ENCODE data around the gene MSI1. TPM values are rescaled to one million over a fixed set of nuclear protein-coding genes. Genes with fewer than 3 reads are reported as not detected.

MSI1 gene
- total RNA-seq, 1 donor from 2014 or later = 1.0 TPM

DNA sequence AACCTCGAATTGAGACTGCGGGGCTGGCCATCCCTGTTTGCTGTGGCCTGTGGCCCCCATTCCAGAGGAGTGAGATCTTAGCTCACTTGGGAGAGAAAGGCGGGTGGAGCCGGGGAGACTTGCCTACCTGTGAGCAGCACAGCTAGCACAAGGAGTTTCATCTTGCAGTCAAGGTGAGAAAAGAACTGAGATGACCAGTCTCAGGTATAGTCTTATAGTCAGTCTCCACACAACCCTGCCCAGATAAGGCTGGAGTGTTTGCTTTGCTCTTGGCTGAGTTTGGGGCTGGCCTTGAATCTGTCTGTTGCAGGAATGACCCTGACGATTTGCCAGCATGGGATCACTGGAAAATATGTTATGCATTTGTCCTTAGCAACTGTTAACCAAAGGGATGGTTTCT is 41.4 kb downstream of the MSI1 start, which contains the start of gene PLA2G1B:
Gene PLA2G1B (minus strand): TSS at position 187 of the 400 bp plus-strand sequence. CDS start 26 bp downstream, at position 161.
- Histone ChIP-seq H3K4me1 (ENCODE audit: control insufficient read depth in 3 of 3, insufficient read depth in 3 of 3, low read length in 3 of 3) (peaks cover 0 to 4% (median 2%) of the 10 kb centered on the region in 3 donors), H3K4me3 (ENCODE audit: low read length in 3 of 3) (no peak within 1 kb of the TSS), H3K27ac (ENCODE audit: low read depth, low read length) (no peak within 1 kb of the TSS), H3K9me3 (ENCODE audit: control insufficient read depth in 3 of 3, low read length in 3 of 3) (no peaks in the 10 kb centered on the region), H3K9ac (ENCODE audit: low read depth in 1 of 3, low read length in 3 of 3) (no peak within 1 kb of the TSS), H3K36me3 (ENCODE audit: control insufficient read depth in 3 of 3, insufficient read depth in 3 of 3, low read length in 3 of 3) (no peaks in the 10 kb centered on the region), H3K27me3 (ENCODE audit: control insufficient read depth in 3 of 3, insufficient read depth in 3 of 3, low read length in 3 of 3) (peaks cover 3 to 4% (median 3%) of the 10 kb centered on the region in 3 donors)

DNA sequence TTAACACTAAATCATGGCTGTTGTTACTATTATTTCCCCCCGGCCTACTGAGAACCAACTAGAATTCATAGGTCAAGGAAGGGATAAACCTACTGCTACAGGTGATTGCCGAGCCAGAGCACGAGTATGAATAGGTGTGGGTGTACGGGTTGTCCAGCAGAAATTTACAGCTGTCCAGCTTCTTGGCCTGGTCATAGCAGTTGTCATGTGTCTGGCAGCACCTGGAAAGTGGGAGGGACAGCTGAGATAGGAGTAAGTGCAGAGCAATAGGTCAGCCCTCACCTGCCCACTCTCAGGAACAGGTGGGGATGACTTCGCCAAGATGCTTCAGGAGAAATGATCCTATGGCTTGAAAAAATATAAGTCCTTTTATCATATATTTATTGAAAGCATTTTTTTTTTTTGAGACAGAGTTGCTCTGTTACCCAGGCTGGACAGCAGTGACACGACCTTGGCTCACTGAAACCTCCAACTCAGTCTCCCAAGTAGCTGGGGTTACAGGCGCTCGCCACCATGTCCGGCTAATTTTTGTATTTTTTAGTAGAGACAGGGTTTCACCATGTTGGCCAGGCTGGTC is 44.0 kb downstream of the MSI1 start:
- Histone ChIP-seq H3K27ac (ENCODE audit: low read depth, low read length) (no peak overlapping the region), H3K9me3 (ENCODE audit: control insufficient read depth in 3 of 3, low read length in 3 of 3) (no peaks in the 10 kb centered on the region), H3K4me1 (ENCODE audit: control insufficient read depth in 3 of 3, insufficient read depth in 3 of 3, low read length in 3 of 3) (peaks cover 0 to 4% (median 2%) of the 10 kb centered on the region in 3 donors), H3K9ac (ENCODE audit: low read depth in 1 of 3, low read length in 3 of 3) (peak overlapping the region in 1 of 3 donors; percentile 10), H3K4me3 (ENCODE audit: low read length in 3 of 3) (no peak overlapping the region), H3K36me3 (ENCODE audit: control insufficient read depth in 3 of 3, insufficient read depth in 3 of 3, low read length in 3 of 3) (no peaks in the 10 kb centered on the region), H3K27me3 (ENCODE audit: control insufficient read depth in 3 of 3, insufficient read depth in 3 of 3, low read length in 3 of 3) (no peaks in the 10 kb centered on the region)

DNA sequence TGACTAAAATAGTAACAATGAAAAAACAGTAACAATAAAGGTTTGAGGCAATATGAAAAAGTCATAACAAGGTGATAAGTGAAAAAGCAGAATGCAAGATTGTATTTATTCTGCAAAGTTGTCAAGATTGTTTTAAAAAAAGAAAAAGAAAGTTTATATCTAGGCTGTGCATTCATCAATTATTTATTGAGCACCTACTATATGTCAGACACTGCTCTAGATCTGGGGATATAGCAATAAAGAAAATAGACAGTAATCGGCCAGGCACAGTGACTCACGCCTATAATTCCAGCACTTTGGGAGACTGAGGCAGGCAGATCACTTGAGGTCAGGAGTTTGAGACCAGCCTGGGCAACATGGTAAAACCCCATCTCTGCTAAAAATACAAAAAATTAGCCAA is 45.2 kb downstream of the MSI1 start:
- no peak overlapping the region for H3K9ac ChIP-seq (ENCODE audit: low read depth in 1 of 3, low read length in 3 of 3)
- peaks cover 0 to 4% (median 2%) of the 10 kb centered on the region in 3 donors for H3K4me1 ChIP-seq (ENCODE audit: control insufficient read depth in 3 of 3, insufficient read depth in 3 of 3, low read length in 3 of 3)
- H3K9me3 ChIP-seq (ENCODE audit: control insufficient read depth in 3 of 3, low read length in 3 of 3) = no peaks in the 10 kb centered on the region
- no peaks in the 10 kb centered on the region for H3K27me3 ChIP-seq (ENCODE audit: control insufficient read depth in 3 of 3, insufficient read depth in 3 of 3, low read length in 3 of 3)
- H3K27ac ChIP-seq (ENCODE audit: low read depth, low read length) = no peak overlapping the region
- no peaks in the 10 kb centered on the region for H3K36me3 ChIP-seq (ENCODE audit: control insufficient read depth in 3 of 3, insufficient read depth in 3 of 3, low read length in 3 of 3)
- H3K4me3 ChIP-seq (ENCODE audit: low read length in 3 of 3) = no peak overlapping the region

DNA sequence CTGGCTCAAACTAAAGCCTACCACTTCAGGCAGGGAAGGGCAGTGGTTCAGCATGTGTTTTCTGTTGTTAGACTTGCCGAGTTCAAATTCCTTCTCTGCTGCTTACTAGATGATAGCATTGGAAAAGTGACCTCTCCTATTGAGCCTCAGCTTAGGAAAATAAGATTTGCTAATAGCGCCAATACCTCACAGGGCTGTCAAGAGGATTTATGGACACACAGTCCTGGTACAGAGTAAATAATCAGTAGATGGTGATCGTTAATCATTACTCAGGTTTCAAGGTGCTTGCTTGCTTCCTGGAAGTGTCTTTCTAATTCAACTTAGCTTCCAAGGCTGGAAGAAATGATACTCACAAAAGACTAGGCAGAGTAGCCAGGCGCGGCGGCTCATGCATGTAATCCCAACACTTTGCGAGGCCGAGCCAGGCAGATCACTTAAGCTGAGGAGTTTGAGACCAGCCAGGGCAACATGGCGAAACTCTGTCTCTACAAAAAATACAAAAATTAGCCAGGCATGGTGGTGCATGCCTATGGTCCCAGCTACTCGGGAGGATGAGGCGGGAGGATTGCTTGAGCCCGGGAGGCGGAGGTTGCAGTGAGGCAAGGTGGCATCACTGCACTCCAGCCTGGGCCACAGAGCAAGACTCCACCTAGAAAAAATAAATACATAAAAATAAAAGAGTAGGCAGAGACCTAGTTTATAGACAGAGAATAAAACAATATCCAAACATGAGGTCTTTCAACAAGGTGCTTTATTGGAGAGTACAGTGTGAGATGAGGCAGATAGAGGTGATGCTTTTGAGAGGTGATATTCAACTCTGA is 47.4 kb downstream of the MSI1 start:
- Histone ChIP-seq H3K4me1 (ENCODE audit: control insufficient read depth in 3 of 3, insufficient read depth in 3 of 3, low read length in 3 of 3) (peaks cover 6 to 11% (median 9%) of the 10 kb centered on the region in 3 donors), H3K36me3 (ENCODE audit: control insufficient read depth in 3 of 3, insufficient read depth in 3 of 3, low read length in 3 of 3) (no peaks in the 10 kb centered on the region), H3K9me3 (ENCODE audit: control insufficient read depth in 3 of 3, low read length in 3 of 3) (no peaks in the 10 kb centered on the region), H3K4me3 (ENCODE audit: low read length in 3 of 3) (no peak overlapping the region), H3K27me3 (ENCODE audit: control insufficient read depth in 3 of 3, insufficient read depth in 3 of 3, low read length in 3 of 3) (no peaks in the 10 kb centered on the region), H3K27ac (ENCODE audit: low read depth, low read length) (no peak overlapping the region), H3K9ac (ENCODE audit: low read depth in 1 of 3, low read length in 3 of 3) (no peak overlapping the region)

- Histone ChIP-seq H3K27ac (ENCODE audit: low read depth, low read length) (peak overlapping the region; percentile 81), H3K27me3 (ENCODE audit: control insufficient read depth in 3 of 3, insufficient read depth in 3 of 3, low read length in 3 of 3) (no peaks in the 10 kb centered on the region), H3K9ac (ENCODE audit: low read depth in 1 of 3, low read length in 3 of 3) (peak overlapping the region; percentile 86 to 92 (median 92)), H3K9me3 (ENCODE audit: control insufficient read depth in 3 of 3, low read length in 3 of 3) (no peaks in the 10 kb centered on the region), H3K36me3 (ENCODE audit: control insufficient read depth in 3 of 3, insufficient read depth in 3 of 3, low read length in 3 of 3) (no peaks in the 10 kb centered on the region), H3K4me3 (ENCODE audit: low read length in 3 of 3) (peak overlapping the region; percentile 77 to 90 (median 90)), H3K4me1 (ENCODE audit: control insufficient read depth in 3 of 3, insufficient read depth in 3 of 3, low read length in 3 of 3) (peaks cover 7 to 8% (median 7%) of the 10 kb centered on the region in 3 donors)
Measured at GRCh38 chr12:120317224-120318105, 51.5 kb downstream of the MSI1 start.

DNA sequence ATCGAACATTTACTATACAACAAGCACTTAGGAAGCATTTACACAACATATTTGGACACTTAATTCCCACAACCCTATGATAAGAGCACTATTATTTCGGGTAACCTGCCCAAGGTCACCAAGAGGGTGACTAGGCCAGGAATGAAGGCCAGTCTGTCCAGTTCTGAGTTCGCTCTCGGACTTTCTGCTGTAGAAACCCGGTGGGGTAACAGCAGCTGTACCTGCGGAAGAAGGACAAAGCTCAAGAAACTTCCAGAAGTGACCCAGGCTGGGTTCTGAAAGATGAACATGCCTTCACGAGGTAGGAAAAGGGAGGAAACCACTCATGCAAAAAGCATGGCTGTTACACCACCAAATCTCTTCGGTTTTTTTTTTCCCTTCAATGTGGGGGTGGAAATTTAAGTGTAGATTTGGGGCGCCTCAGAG is 52.2 kb downstream of the MSI1 start:
- no peaks in the 10 kb centered on the region for H3K9me3 ChIP-seq (ENCODE audit: control insufficient read depth in 3 of 3, low read length in 3 of 3)
- H3K27ac ChIP-seq (ENCODE audit: low read depth, low read length) = peak overlapping the region; percentile 81
- peak overlapping the region; percentile 77 to 90 (median 90) for H3K4me3 ChIP-seq (ENCODE audit: low read length in 3 of 3)
- peaks cover 7 to 8% (median 7%) of the 10 kb centered on the region in 3 donors for H3K4me1 ChIP-seq (ENCODE audit: control insufficient read depth in 3 of 3, insufficient read depth in 3 of 3, low read length in 3 of 3)
- H3K27me3 ChIP-seq (ENCODE audit: control insufficient read depth in 3 of 3, insufficient read depth in 3 of 3, low read length in 3 of 3) = no peaks in the 10 kb centered on the region
- peak overlapping the region; percentile 86 to 92 (median 92) for H3K9ac ChIP-seq (ENCODE audit: low read depth in 1 of 3, low read length in 3 of 3)
- H3K36me3 ChIP-seq (ENCODE audit: control insufficient read depth in 3 of 3, insufficient read depth in 3 of 3, low read length in 3 of 3) = no peaks in the 10 kb centered on the region

DNA sequence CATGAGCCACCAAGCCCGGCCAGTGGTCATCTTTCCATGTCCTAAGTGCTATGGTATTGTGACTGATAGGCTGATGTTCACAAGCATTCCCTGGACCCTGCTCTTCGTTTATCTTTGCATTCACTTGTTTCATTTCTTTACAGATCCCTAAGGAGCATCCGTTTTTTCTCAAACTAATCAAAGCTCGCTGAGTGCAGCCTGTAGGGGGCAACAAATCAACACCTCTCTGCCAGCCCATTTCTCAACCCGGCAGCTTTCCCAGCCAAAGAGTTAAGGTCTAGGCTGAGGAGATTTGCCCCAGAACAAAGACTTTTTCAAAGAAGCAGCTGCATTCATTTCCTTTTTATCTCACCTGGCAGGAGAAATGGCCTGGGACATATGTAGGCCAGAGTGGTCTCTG is 54.7 kb downstream of the MSI1 start:
- H3K9ac ChIP-seq (ENCODE audit: low read depth in 1 of 3, low read length in 3 of 3) = no peak overlapping the region
- H3K4me3 ChIP-seq (ENCODE audit: low read length in 3 of 3) = no peak overlapping the region
- H3K4me1 ChIP-seq (ENCODE audit: control insufficient read depth in 3 of 3, insufficient read depth in 3 of 3, low read length in 3 of 3) = peaks cover 7 to 8% (median 7%) of the 10 kb centered on the region in 3 donors

DNA sequence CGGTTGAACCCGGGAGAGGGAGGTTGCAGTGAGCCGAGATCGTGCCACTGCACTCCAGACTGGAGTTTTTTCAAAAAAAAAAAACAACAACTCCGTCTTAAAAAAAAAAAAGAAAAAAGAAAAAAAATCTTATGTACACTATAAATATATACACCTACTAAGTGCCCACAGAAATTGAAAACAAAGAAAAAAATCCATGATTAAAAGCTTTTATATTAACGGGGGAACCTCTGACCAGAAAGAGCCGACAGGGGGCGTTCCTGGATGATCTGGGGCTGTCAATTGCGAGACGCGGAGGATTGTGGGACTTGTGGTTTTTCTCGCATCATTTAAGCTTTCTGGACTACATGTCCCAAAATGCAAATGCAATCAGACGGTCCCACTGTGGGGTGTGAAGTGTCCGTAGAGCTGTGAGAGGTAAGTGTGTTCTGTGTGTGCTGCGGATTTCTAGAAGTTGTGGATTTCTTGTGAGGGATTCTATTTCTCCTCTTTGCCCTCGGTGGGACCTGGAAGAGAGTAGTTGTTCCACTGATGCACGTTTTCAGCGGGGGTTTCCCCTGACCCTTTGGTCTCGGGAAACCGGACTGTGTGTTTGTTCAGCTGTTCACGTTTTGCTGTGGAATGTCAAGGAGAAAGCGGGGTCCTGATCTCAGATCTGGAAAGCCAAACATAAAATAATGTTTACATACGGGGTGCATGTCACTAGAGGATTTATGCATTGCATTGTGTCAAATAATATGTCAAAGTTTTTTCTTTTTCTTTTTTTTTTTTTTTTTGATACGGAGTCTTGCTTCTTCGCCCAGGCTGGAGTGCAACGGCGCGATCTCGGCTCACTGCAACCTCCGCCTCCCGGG is 66.8 kb downstream of the MSI1 start, which contains the start of gene SIRT4:
Gene SIRT4 (plus strand): TSS at position 360 of the 854 bp plus-strand sequence. CDS start 1,241 bp downstream, outside the sequence.
- peaks cover 3 to 6% (median 3%) of the 10 kb centered on the region in 3 donors for H3K4me1 ChIP-seq (ENCODE audit: control insufficient read depth in 3 of 3, insufficient read depth in 3 of 3, low read length in 3 of 3)
- H3K27ac ChIP-seq (ENCODE audit: low read depth, low read length) = peak within 1 kb of the TSS; percentile 78
- no peaks in the 10 kb centered on the region for H3K27me3 ChIP-seq (ENCODE audit: control insufficient read depth in 3 of 3, insufficient read depth in 3 of 3, low read length in 3 of 3)

More for the DNA sequence above, 54.7 kb downstream of the MSI1 start:
- no peak overlapping the region for H3K27ac ChIP-seq (ENCODE audit: low read depth, low read length)
- no peaks in the 10 kb centered on the region for H3K9me3 ChIP-seq (ENCODE audit: control insufficient read depth in 3 of 3, low read length in 3 of 3)
- no peaks in the 10 kb centered on the region for H3K36me3 ChIP-seq (ENCODE audit: control insufficient read depth in 3 of 3, insufficient read depth in 3 of 3, low read length in 3 of 3)
- no peaks in the 10 kb centered on the region for H3K27me3 ChIP-seq (ENCODE audit: control insufficient read depth in 3 of 3, insufficient read depth in 3 of 3, low read length in 3 of 3)

More for the DNA sequence above, 66.8 kb downstream of the MSI1 start, which contains the start of gene SIRT4:
- peaks cover 5 to 6% (median 5%) of the 10 kb centered on the region in 3 donors for H3K36me3 ChIP-seq (ENCODE audit: control insufficient read depth in 3 of 3, insufficient read depth in 3 of 3, low read length in 3 of 3)
- H3K9me3 ChIP-seq (ENCODE audit: control insufficient read depth in 3 of 3, low read length in 3 of 3) = no peaks in the 10 kb centered on the region
- H3K9ac ChIP-seq (ENCODE audit: low read depth in 1 of 3, low read length in 3 of 3) = peak within 1 kb of the TSS; percentile 87 to 97 (median 88)
- H3K4me3 ChIP-seq (ENCODE audit: low read length in 3 of 3) = peak within 1 kb of the TSS; percentile 86 to 99 (median 89)

Measured in skeletal muscle tissue (tissue), 4 donors.